ENCODE measurements around the gene CA12. TPM values are rescaled to one million over a fixed set of nuclear protein-coding genes. Genes with fewer than 3 reads are reported as not detected.
"Not testable (repeated sequence)": the region's sequence is repeated elsewhere in the genome, so short reads cannot be mapped to it uniquely, and the experiment has no call there.

CA12 gene
- total RNA-seq, 1 donor from 2014 or later = 0.36 TPM

DNA sequence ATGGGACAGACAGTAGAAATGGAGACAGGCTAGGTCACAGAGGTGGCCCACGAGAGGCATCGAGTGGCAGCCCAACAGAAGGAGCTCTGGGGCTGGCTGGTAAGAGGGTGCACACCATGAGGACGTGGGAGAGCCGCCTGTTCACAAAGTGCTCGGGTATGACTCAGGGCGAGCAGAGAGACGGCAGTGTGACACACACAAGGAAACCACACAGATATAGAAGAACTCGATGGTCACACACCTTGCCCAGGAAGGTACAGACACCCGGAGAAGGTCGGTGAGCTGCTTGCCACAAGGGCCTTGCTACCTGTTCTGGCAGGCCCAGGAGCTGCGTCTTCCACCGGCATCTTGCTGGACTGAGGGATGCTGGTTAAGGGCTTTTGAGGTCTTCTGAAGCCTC is 50.2 kb downstream of the CA12 start:
- H3K9me3 Mint-ChIP-seq = no peaks in the 10 kb centered on the region
- H3K27ac Mint-ChIP-seq = no peak overlapping the region
- no peaks in the 10 kb centered on the region for H3K4me1 Mint-ChIP-seq (ENCODE audit: low read depth)
- H3K27me3 Mint-ChIP-seq (ENCODE audit: insufficient read depth) = peaks cover 3% of the 10 kb centered on the region
- DNase-seq (ENCODE audit: low spot score) = no peak
- H3K4me3 Mint-ChIP-seq = no peak overlapping the region
- intact Hi-C loops (cut with micrococcal nuclease) = no loop called here
- H3K36me3 Mint-ChIP-seq (ENCODE audit: low read depth) = no peaks in the 10 kb centered on the region

DNA sequence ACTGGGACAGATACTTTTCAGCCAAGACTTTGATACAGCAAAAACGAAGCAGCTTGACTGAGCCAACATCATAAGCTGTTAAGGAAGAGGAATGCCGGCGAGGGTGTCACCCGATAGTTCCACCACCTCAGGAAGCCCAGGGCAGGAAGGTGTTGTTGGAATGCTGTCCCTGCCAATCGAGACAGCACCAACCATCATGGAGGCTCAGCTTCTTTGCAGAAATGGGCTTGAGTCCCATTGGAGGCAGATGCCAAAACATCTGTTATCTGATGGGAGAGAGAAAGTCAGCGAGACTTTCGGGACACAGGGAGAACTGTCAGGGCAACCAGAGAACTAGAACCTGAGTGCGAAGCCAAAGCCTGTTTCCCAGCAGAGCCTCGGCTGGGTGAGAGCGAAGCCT is 50.7 kb downstream of the CA12 start:
- no peak overlapping the region for H3K27ac Mint-ChIP-seq
- intact Hi-C loops (cut with micrococcal nuclease) = no loop called here
- no peak overlapping the region for H3K4me3 Mint-ChIP-seq
- peaks cover 3% of the 10 kb centered on the region for H3K27me3 Mint-ChIP-seq (ENCODE audit: insufficient read depth)
- H3K36me3 Mint-ChIP-seq (ENCODE audit: low read depth) = no peaks in the 10 kb centered on the region
- no peaks in the 10 kb centered on the region for H3K9me3 Mint-ChIP-seq
- no peak for DNase-seq (ENCODE audit: low spot score)
- H3K4me1 Mint-ChIP-seq (ENCODE audit: low read depth) = no peaks in the 10 kb centered on the region

GRCh38 chr15:63329567-63330350 is 51.9 kb downstream of the CA12 start:
- H3K4me3 Mint-ChIP-seq = no peak overlapping the region
- no peaks in the 10 kb centered on the region for H3K4me1 Mint-ChIP-seq (ENCODE audit: low read depth)
- DNase-seq (ENCODE audit: low spot score) = no peak
- no peaks in the 10 kb centered on the region for H3K36me3 Mint-ChIP-seq (ENCODE audit: low read depth)
- no peaks in the 10 kb centered on the region for H3K9me3 Mint-ChIP-seq
- peaks cover 3% of the 10 kb centered on the region for H3K27me3 Mint-ChIP-seq (ENCODE audit: insufficient read depth)
- intact Hi-C loops (cut with micrococcal nuclease) = no loop called here
- H3K27ac Mint-ChIP-seq = no peak overlapping the region

- Mint-ChIP-seq H3K36me3 (ENCODE audit: low read depth) (no peaks in the 10 kb centered on the region), H3K4me1 (ENCODE audit: low read depth) (no peaks in the 10 kb centered on the region), H3K9me3 (no peaks in the 10 kb centered on the region), H3K27ac (no peak overlapping the region), H3K27me3 (ENCODE audit: insufficient read depth) (peaks cover 5% of the 10 kb centered on the region), H3K4me3 (no peak overlapping the region)
- intact Hi-C loops (cut with micrococcal nuclease) = no loop called here
- no peak for DNase-seq (ENCODE audit: low spot score)
Observed at GRCh38 chr15:63327648-63328421, 53.8 kb downstream of the CA12 start.

DNA sequence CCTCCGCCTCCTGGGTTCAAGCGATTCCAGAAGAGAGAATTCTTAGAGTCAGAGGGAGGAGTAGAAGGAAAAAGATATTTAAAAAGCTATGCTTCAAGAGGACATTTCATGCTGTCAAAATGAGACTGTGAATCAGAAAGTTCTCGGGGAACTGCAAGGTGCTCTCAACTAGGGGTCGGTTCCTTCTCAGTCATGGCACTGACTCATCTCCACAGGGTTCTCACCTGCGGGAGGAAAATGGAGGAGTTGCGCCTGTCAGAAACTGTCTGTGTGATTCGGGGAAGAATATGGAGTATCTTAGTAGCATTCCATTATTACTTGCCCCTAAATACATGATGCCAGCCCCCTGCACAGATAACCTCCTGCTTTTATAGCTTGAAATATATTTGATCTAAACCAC is 56.9 kb downstream of the CA12 start:
- Mint-ChIP-seq H3K4me1 (ENCODE audit: low read depth) (no peaks in the 10 kb centered on the region), H3K27ac (no peak overlapping the region), H3K4me3 (no peak overlapping the region), H3K36me3 (ENCODE audit: low read depth) (no peaks in the 10 kb centered on the region), H3K27me3 (ENCODE audit: insufficient read depth) (peaks cover 4% of the 10 kb centered on the region), H3K9me3 (no peaks in the 10 kb centered on the region)
- intact Hi-C loops (cut with micrococcal nuclease) = no loop called here
- DNase-seq (ENCODE audit: low spot score) = no peak

GRCh38 chr15:63323798-63324563 is 57.7 kb downstream of the CA12 start:
- Mint-ChIP-seq H3K27ac (no peak overlapping the region), H3K36me3 (ENCODE audit: low read depth) (no peaks in the 10 kb centered on the region), H3K4me1 (ENCODE audit: low read depth) (no peaks in the 10 kb centered on the region), H3K4me3 (no peak overlapping the region), H3K27me3 (ENCODE audit: insufficient read depth) (peaks cover 4% of the 10 kb centered on the region), H3K9me3 (no peaks in the 10 kb centered on the region)
- no peak for DNase-seq (ENCODE audit: low spot score)
- intact Hi-C loops (cut with micrococcal nuclease) = no loop called here

GRCh38 chr15:63322541-63322940 is 59.1 kb downstream of the CA12 start:
- Mint-ChIP-seq H3K27me3 (ENCODE audit: insufficient read depth) (peaks cover 4% of the 10 kb centered on the region), H3K36me3 (ENCODE audit: low read depth) (no peaks in the 10 kb centered on the region), H3K4me1 (ENCODE audit: low read depth) (no peaks in the 10 kb centered on the region), H3K27ac (no peak overlapping the region), H3K4me3 (no peak overlapping the region), H3K9me3 (no peaks in the 10 kb centered on the region)
- intact Hi-C loops (cut with micrococcal nuclease) = no loop called here
- DNase-seq (ENCODE audit: low spot score) = no peak

- Mint-ChIP-seq H3K4me3 (no peak overlapping the region), H3K36me3 (ENCODE audit: low read depth) (no peaks in the 10 kb centered on the region), H3K27ac (no peak overlapping the region), H3K9me3 (no peaks in the 10 kb centered on the region), H3K27me3 (ENCODE audit: insufficient read depth) (peaks cover 9% of the 10 kb centered on the region), H3K4me1 (ENCODE audit: low read depth) (no peaks in the 10 kb centered on the region)
- DNase-seq (ENCODE audit: low spot score) = no peak
- intact Hi-C loops (cut with micrococcal nuclease) = no loop called here
Observed at GRCh38 chr15:63321462-63321861, 60.2 kb downstream of the CA12 start.

GRCh38 chr15:63320981-63321380 is 60.7 kb downstream of the CA12 start:
- intact Hi-C loops (cut with micrococcal nuclease); H3K27ac Mint-ChIP-seq; H3K36me3 Mint-ChIP-seq (ENCODE audit: low read depth); H3K4me1 Mint-ChIP-seq (ENCODE audit: low read depth); DNase-seq (ENCODE audit: low spot score); H3K4me3 Mint-ChIP-seq; H3K9me3 Mint-ChIP-seq: not testable (repeated sequence)
- peaks cover 11% of the 10 kb centered on the region for H3K27me3 Mint-ChIP-seq (ENCODE audit: insufficient read depth)

- H3K9me3 Mint-ChIP-seq = not testable (repeated sequence)
Observed at GRCh38 chr15:63320446-63320845, 61.2 kb downstream of the CA12 start.

DNA sequence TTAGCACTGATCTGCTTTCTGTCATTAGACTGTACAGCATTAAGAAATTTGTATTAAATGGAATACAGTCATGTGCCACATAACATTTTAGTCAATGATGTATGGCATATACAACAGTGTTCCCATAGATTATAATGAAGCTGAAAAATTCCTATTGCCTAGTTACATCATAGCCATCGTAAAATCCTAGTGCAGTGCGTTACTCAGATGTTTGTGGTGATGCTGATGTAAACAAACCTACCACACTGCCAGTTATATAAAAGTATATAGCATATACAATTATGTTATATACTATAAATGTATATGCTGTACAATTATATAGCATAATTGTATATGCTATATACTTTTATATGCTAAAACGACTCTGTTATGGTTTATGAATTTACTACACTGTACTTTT is 62.6 kb downstream of the CA12 start:
- Mint-ChIP-seq H3K9me3 (no peaks in the 10 kb centered on the region), H3K27me3 (ENCODE audit: insufficient read depth) (peaks cover 18% of the 10 kb centered on the region), H3K4me3 (no peak overlapping the region), H3K36me3 (ENCODE audit: low read depth) (no peaks in the 10 kb centered on the region), H3K27ac (no peak overlapping the region), H3K4me1 (ENCODE audit: low read depth) (no peaks in the 10 kb centered on the region)
- intact Hi-C loops (cut with micrococcal nuclease) = no loop called here
- no peak for DNase-seq (ENCODE audit: low spot score)

More at GRCh38 chr15:63320446-63320845, 61.2 kb downstream of the CA12 start:
- H3K36me3 Mint-ChIP-seq (ENCODE audit: low read depth); intact Hi-C loops (cut with micrococcal nuclease); H3K4me1 Mint-ChIP-seq (ENCODE audit: low read depth); H3K4me3 Mint-ChIP-seq; H3K27ac Mint-ChIP-seq; DNase-seq (ENCODE audit: low spot score): not testable (repeated sequence)
- peaks cover 11% of the 10 kb centered on the region for H3K27me3 Mint-ChIP-seq (ENCODE audit: insufficient read depth)

DNA sequence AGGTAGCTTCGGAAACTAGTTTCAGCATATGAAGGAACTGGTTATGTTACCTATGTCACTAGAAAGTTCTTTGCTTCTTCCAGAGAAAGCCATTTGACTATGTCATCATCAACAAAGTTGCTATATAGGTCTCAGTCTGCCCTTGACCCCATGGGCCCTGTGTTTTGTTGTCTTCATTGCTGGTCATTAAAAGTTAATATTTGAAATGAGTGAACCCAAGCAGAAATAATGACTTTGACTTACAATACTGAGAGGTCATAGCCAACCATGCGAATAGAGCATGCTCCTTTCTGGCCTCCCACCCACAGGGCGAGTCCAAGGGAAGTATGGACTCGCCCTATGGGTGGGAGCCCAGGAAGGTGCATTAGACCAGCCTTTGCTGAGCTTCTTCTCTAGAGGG is 63.3 kb downstream of the CA12 start:
- intact Hi-C loops (cut with micrococcal nuclease) = no loop called here
- Mint-ChIP-seq H3K4me1 (ENCODE audit: low read depth) (no peaks in the 10 kb centered on the region), H3K27ac (no peak overlapping the region), H3K27me3 (ENCODE audit: insufficient read depth) (peaks cover 21% of the 10 kb centered on the region), H3K4me3 (no peak overlapping the region), H3K36me3 (ENCODE audit: low read depth) (no peaks in the 10 kb centered on the region), H3K9me3 (no peaks in the 10 kb centered on the region)
- DNase-seq (ENCODE audit: low spot score) = no peak

- intact Hi-C loops (cut with micrococcal nuclease) = no loop called here
- no peak overlapping the region for H3K4me3 Mint-ChIP-seq
- H3K4me1 Mint-ChIP-seq (ENCODE audit: low read depth) = no peaks in the 10 kb centered on the region
- no peaks in the 10 kb centered on the region for H3K9me3 Mint-ChIP-seq
- no peaks in the 10 kb centered on the region for H3K36me3 Mint-ChIP-seq (ENCODE audit: low read depth)
- DNase-seq (ENCODE audit: low spot score) = no peak
- peaks cover 19% of the 10 kb centered on the region for H3K27me3 Mint-ChIP-seq (ENCODE audit: insufficient read depth)
- no peak overlapping the region for H3K27ac Mint-ChIP-seq
Observed at GRCh38 chr15:63314409-63314808, 67.2 kb downstream of the CA12 start.

Measured in activated T-helper 1 cell treated with anti-CD3 and anti-CD28 coated beads, Interleukin-12 subunit alpha, Interleukin-12 subunit beta, Interleukin-2, Interleukin-4 antibody, amounts not matched to agents 30 ng/mL and 10 ng/mL and 1 ng/mL, durations not matched to agents 14 hours and 24 hours and 36 hours (primary cell).